H1 (cell line): ENCODE results near the gene TBK1. TPM values are rescaled to one million over a fixed set of nuclear protein-coding genes. Genes with fewer than 3 reads are reported as not detected.

Source experiments
- ATF2 ChIP-seq: IDR thresholded peaks from 2 replicates; pipeline ENCODE4 v1.6.1; 2012; ENCODE audit warnings: low read length, inconsistent platforms
- ATF3 ChIP-seq: IDR thresholded peaks from 2 replicates; pipeline ENCODE4 v1.6.1; 2011; ENCODE audit warnings: low read depth, mild to moderate bottlenecking, low read length; ENCODE audit not compliant: insufficient read depth
- BACH1 ChIP-seq: IDR thresholded peaks from 2 replicates; pipeline ENCODE4 v1.6.1; 2012; ENCODE audit warnings: low read length, improper control_type of control experiment
- CEBPB ChIP-seq: IDR thresholded peaks from 2 replicates; pipeline ENCODE4 v1.6.1; 2012; ENCODE audit warnings: low read depth, low read length
- CHD7 ChIP-seq: fragments of 300-600 bp; sonication (generic); IDR thresholded peaks from 2 replicates; pipeline ENCODE4 v1.7.1; 2012; ENCODE audit warnings: low read length, moderate library complexity, mild to moderate bottlenecking, inconsistent platforms; ENCODE audit not compliant: insufficient replicate concordance
- CREB1 ChIP-seq: IDR thresholded peaks from 2 replicates; pipeline ENCODE4 v1.6.1; 2012; ENCODE audit warnings: inconsistent platforms
- CTBP2 ChIP-seq: IDR thresholded peaks from 2 replicates; pipeline ENCODE4 v1.7.0; 2011; ENCODE audit warnings: borderline replicate concordance, mild to moderate bottlenecking, moderate library complexity, mixed read lengths, low read length; ENCODE audit not compliant: insufficient read depth, insufficient read length
- HDAC6 ChIP-seq: IDR thresholded peaks from one replicate; pipeline ENCODE4 v1.7.1; 2012; ENCODE audit warnings: low read depth, mild to moderate bottlenecking, inconsistent platforms, low read length, moderate library complexity
- KDM5A ChIP-seq: fragments of 200-600 bp; IDR thresholded peaks from 2 replicates; pipeline ENCODE4 v1.7.1; 2012; ENCODE audit warnings: mild to moderate bottlenecking, low read length, inconsistent platforms, mixed read lengths
- POLR2AphosphoS5 ChIP-seq: IDR thresholded peaks from 2 replicates; pipeline ENCODE4 v1.6.1; 2011; ENCODE audit warnings: low read depth, low read length
- polyA plus RNA-seq, 7 experiments: library from polyadenylated mRNA; depleted of rRNA in 3 of 7; stranded (reverse) in 5 of 7; unstranded in 2 of 7; fragments of >200 nt in 5 of 7; fragments of 200-250 nt in 2 of 7; gene quantifications; 1 replicate in 5 of 7; 2 replicates in 1 of 7; 4 replicates in 1 of 7; pipeline versions ENCODE4 v1.2.1 to v1.2.3, GENCODE V29; 2011 to 2013; ENCODE audit warnings: missing spikeins in 2 of 7, mixed read lengths in 2 of 7
- total RNA-seq: library from RNA; stranded (reverse); fragmentation: NEBNext Ultra II Directional; extraction: Animal tissue kit (Norgen Biotek cat#: 25700); gene quantifications from 2 replicates; pipeline ENCODE4 v1.2.1, GENCODE V29; 2021

Gene TBK1
- total and polyA plus RNA-seq, 2 of the 8 experiments (the other 6 are each of a cell fraction or from before 2014, with no cell fraction given): 5.3 to 20.4 TPM

- TF ChIP-seq CHD7 (no peak), CTBP2 (no peak), ATF3 (no peak), ATF2 (no peak), POLR2AphosphoS5 (no peak), KDM5A (no peak), HDAC6 (no peak), CREB1 (no peak), BACH1 (no peak), CEBPB (no peak)
Observed at GRCh38 chr12:64455506-64455905, 3.6 kb downstream of the TBK1 start (continued).
